GM10847 (cell line): ENCODE measurements around the gene HSFX4.

Experiments
- POLR2A ChIP-seq: IDR thresholded peaks from 2 replicates; pipeline ENCODE4 v1.6.1; 2011; ENCODE audit not compliant: insufficient read length; ENCODE audit errors: extremely low read depth

The HSFX4 gene

DNA sequence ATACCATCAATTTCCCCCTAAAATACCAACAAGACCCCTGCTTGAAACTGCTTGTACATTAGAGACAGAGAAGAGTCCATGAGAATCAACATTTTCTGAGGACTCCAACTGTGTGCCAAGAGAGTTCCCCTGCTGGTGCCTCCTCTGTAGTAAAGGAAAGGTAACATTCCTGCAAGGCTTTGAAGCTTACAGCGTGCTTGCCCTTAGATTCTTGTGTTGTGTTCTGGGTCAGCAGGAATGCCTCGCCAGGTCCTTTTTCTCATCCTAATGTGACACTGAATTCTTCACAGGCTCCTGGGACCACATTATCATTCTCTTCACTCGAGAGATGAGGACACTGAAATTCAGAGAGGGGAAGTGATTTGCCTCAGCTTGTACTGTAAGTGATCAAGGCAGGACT, 18.6 kb downstream of the HSFX4 start:
- no peak for TF ChIP-seq POLR2A

DNA sequence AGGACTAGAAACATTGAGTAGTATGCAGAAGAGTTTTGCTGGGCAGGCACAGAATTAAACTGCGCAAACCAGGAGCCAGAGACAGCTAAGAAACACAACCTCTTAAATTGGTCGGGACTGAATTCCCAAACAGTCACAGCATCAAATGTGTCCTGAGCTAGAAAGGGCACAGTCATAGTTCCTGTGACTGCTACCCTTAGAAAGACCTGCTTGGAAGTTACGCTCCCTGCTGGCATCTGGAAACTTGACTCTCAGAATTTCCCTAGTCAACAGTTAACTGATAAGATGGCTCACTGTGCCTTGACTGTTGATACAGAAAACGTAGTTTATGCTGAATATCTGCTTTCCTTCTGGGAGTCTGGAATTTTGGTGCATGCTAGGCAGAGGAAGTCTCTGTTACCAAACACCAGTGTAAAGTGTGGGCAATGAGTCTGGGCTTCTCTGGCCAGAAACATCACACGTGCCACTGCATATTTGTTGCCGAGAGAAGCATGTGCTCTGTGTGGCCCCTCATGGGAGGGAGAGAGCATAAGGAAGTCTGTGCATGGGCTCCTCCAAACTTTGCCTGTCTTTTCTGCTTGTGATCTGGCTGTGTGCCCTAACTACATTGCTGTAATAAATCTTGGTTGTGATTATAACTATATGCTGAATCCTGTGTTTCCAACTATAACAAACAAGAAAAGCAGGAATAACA, 20.5 kb downstream of the HSFX4 start:
- no peak for TF ChIP-seq POLR2A

DNA sequence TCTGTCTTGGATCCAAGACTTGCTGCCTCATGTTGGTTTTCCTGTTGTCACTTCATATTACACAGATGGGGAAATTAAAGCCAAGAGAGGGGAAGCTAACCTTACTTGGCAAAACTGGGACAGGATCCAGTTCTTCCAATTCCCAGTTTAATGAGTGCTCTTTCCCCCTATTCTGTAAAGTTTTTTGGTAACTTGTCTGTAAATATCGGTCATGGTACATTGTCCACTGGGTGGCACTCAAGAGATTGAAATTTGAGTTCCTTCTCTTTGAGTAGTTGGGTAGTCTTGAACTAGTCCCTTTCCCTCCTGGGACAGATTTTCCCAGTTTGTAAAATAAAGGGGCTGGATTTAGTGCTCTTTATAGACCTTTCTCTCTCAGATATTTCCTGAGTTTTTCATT, 21.3 kb downstream of the HSFX4 start:
- no peak for TF ChIP-seq POLR2A

DNA sequence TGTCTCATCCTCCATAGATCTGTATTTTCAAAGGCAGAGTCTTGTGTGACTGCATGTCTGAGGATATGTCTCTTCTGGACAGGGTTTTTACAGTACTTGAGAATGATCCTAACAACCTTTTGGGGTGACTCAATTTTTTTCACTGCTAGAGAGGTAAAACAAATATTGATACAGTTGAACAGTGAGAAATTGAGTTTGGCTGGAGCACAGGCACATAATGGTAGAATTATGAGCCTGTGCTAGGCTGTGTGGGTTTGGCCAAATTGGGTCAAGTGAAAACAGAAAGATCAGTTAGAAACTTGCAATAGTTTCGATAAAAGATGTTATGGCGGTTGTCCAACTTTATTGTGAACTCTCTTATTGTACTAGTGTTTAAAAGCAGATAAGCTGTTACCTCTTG, 32.2 kb downstream of the HSFX4 start:
- no peak for TF ChIP-seq POLR2A

DNA sequence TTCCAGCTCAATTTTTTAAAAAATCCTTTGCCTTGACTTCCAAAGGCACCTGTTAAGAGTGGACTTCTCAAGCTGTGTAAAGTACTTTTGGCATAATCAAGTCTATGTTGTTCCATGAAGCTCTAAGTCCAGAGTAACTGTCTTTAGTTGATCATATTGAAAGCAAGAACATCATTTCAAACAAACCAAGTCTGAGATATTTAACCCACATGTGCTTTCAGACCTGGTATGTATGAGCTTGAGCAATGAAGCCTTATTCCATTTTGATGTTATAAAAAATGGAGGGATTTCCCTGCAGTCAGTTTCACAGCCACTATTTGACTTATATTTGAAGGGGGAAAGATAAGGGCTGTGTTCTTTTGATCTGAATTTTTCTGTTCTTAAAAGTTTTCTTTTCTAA, 32.6 kb downstream of the HSFX4 start:
- TF ChIP-seq POLR2A, result no peak

DNA sequence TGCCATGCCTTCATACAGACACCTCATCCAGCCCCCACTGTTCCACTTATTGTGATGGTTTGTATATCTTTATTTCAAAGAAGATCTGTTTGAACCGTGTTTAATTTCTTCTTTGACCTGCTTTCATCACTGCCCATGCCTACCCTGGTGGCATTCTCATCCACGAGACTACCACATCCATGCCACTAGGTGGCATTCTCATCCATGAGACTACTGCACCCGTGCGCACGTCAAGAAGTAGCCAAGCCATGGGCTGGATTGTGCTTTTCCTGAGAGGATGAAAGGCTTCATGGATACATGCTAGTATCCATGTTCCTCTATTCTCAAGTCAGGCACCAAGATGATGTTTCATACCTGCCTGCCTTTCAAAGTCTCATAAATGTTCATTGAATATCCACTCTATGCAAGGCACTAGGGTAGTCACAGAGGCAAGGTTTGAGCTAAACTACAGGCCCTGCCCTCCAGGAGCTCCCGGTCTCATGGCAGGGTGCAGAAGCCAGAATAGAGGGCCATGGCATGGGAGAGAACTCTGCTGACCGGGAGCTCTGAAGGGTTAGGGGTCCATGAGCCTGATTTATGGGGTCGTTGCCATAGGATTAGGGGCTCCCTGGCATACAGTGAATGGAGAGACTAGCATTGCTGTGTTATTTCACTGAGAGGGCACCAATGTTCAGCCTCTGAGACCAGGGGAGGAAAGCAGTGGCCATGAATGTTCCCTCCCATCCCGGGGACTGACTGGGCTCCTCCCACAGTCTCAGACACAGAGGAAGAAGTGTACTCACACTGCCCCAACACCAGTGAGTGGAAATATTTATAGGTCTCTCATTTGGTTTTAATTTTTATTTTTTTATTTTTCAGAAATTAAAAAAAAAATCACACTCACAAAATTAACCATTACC, 33.7 kb downstream of the HSFX4 start:
- TF ChIP-seq POLR2A, result no peak

DNA sequence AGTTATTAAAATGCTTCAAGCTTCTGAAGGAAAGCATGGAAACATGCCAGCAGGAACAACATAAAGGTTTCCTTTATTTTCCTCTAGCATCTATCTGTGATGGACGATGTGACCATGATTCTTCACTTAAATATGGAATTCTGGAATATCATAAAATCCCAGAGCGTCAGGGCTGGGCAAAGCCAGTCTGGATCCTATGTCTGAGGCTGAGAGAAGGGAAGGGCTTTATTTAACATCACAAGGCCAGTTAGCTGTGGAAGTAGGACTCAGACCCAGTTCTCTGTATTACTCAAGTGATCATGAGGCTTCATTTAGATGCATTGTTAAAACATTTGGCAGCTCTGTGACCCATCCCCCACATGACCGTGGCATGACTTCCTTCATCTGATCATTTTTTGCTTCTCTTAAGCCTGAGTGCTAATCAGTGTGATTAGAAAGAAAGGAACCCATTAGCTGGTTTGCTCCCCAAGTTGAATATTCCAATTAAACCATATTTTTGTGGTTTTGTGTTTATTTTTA, 49.8 kb downstream of the HSFX4 start:
- TF ChIP-seq POLR2A, result no peak
